NCI-H1092 treated with DMSO at 0.1 percent for 48 hours (cell line): ENCODE data around the gene CABP1.
A peak's percentile ranks its signal among the peaks of the same experiment; 100 is the strongest.

Experiments
- DNase-seq: peaks from one replicate; lab custom pipeline; 2025; lab: John Stamatoyannopoulos, UW

The CABP1 gene

GRCh38 chr12:120696626-120697025 lies 56.2 kb downstream of the CABP1 start:
- no peak for DNase-seq

- DNase-seq: no peak
Measured at GRCh38 chr12:120697344-120697743, 56.9 kb downstream of the CABP1 start.

- no peak for DNase-seq
Measured at GRCh38 chr12:120698665-120699064, 58.2 kb downstream of the CABP1 start.

- DNase-seq: no peak
Measured at GRCh38 chr12:120699553-120699952, 59.1 kb downstream of the CABP1 start.

- DNase-seq: no peak
Measured at GRCh38 chr12:120700886-120701285, 60.5 kb downstream of the CABP1 start.

GRCh38 chr12:120702637-120703036 lies 62.2 kb downstream of the CABP1 start:
- DNase-seq: peak; percentile 30

GRCh38 chr12:120703311-120703942 lies 63.0 kb downstream of the CABP1 start:
- DNase-seq: no peak

- DNase-seq: no peak
Measured at GRCh38 chr12:120705618-120706017, 65.2 kb downstream of the CABP1 start.

- DNase-seq: no peak
Measured at GRCh38 chr12:120706029-120706428, 65.6 kb downstream of the CABP1 start.

GRCh38 chr12:120708651-120709050 lies 68.2 kb downstream of the CABP1 start:
- DNase-seq: no peak

GRCh38 chr12:120710031-120710804 lies 69.8 kb downstream of the CABP1 start, which contains the start of gene UNC119B:
Gene UNC119B, plus strand, starts transcription at chr12:120710458. Its CDS starts 17 bp downstream, at chr12:120710475.
- peak; percentile 17 for DNase-seq

- DNase-seq: no peak
Measured at GRCh38 chr12:120710805-120711296, 70.4 kb downstream of the CABP1 start.

- DNase-seq: no peak
Measured at GRCh38 chr12:120711411-120711810, 71.0 kb downstream of the CABP1 start.

GRCh38 chr12:120712610-120713009 lies 72.2 kb downstream of the CABP1 start:
- no peak for DNase-seq

GRCh38 chr12:120713861-120714482 lies 73.5 kb downstream of the CABP1 start:
- peak; percentile 38 for DNase-seq
